Glutamatergic neuron (in vitro differentiated cells): ENCODE measurements around the gene TMOD2. TPM values are rescaled to one million over a fixed set of nuclear protein-coding genes. Genes with fewer than 3 reads are reported as not detected.

Experiments
- DNase-seq: peaks from one replicate; pipeline ENCODE4 v3.0.0; 2022
- H3K27ac Mint-ChIP-seq: one replicate; pipeline ENCODE4 v1.8.0; 2020; ENCODE audit warnings: mild to moderate bottlenecking, mixed read lengths, inconsistent platforms; ENCODE audit not compliant: unreplicated experiment
- H3K27me3 Mint-ChIP-seq: one replicate; pipeline ENCODE4 v1.8.0; 2020; ENCODE audit warnings: mild to moderate bottlenecking, moderate library complexity, mixed read lengths, inconsistent platforms; ENCODE audit not compliant: unreplicated experiment
- H3K36me3 Mint-ChIP-seq: one replicate; pipeline ENCODE4 v1.8.0; 2020; ENCODE audit warnings: mild to moderate bottlenecking, mixed read lengths, inconsistent platforms; ENCODE audit not compliant: unreplicated experiment
- H3K4me1 Mint-ChIP-seq: one replicate; pipeline ENCODE4 v1.8.0; 2020; ENCODE audit warnings: mild to moderate bottlenecking, low read depth, mixed read lengths, inconsistent platforms; ENCODE audit not compliant: unreplicated experiment
- H3K4me3 Mint-ChIP-seq: one replicate; pipeline ENCODE4 v1.8.0; 2020; ENCODE audit warnings: mild to moderate bottlenecking, mixed read lengths, inconsistent platforms; ENCODE audit not compliant: unreplicated experiment
- H3K9me3 Mint-ChIP-seq: one replicate; pipeline ENCODE4 v1.8.0; 2020; ENCODE audit warnings: mild to moderate bottlenecking, moderate library complexity, mixed read lengths, inconsistent platforms; ENCODE audit not compliant: unreplicated experiment
- long read RNA-seq: library from polyadenylated mRNA; unstranded; transcript quantifications from one replicate; pipeline ENCODE4 v2.0.0, GENCODE V29; 2020; ENCODE audit not compliant: unreplicated experiment
- total RNA-seq: library from RNA; stranded (reverse); fragmentation: NEBNext Ultra II Directional; extraction: Animal tissue kit (Norgen Biotek cat#: 25700); gene quantifications from one replicate; pipeline ENCODE4 v1.2.1, GENCODE V29; 2021; ENCODE audit not compliant: unreplicated experiment
- TF ChIP-seq, protein P1 (sequence below): fragments of 200-600 bp; sonication (generic); IDR thresholded peaks from one replicate; pipeline ENCODE4 v1.5.0; 2021; ENCODE audit not compliant: partially characterized antibody, unreplicated experiment

TMOD2 gene
- 75.0 TPM for total RNA-seq
- long read RNA-seq, full-length matches to known transcripts = 3 of 13 reads
- long read RNA-seq, partial matches to known transcripts = 8 of 13 reads
- long read RNA-seq, other reads (novel, unspliced or antisense) = 2 of 13 reads

DNA sequence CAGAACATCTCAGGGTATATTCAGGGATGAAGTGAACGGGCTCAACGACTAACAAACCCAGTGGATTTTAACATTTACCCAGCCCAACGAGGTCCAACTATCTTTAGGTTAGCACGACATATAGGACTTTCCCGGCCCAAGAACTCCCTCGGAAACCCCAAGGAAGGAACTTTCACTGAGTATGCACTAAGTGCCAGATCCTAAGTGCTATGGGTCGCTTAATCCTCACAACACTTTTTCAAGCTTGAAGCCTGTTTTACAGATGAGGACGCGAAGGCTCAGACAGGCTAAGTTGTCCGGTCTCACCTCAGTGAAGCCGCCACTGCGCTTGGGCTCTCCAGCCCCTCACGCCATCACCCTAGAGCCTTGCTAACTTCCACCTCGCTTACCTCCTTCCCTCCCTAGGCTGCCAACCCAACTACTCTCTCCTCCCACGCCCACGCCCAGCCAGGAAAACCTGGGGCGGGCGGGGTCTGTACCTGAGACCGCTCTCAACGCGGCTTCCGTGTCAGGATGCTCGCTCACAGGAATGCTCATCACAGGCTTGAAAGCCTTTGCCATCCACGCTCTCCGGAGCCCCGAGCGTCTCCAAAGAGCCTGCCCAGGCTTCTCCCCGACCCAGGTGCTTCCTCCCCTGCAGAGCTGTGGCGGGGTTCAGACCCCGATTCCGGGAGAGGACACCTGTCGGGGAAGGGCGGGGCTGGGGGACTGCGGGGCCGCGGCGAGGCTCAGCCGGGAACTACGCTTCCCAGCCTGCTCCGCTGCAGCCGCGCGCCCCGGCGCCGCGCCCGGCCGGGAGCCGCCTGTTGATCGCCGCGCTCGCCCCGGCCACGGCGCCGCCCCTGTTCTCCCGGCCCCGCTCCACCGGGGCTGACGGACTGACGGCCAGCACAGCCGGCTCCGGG lies at the start of gene TMOD2:
TMOD2 (plus strand) TSS at position 806 of the 905 bp plus-strand sequence. CDS start 14,845 bp downstream, outside the sequence.
- H3K4me1 Mint-ChIP-seq = peaks cover 3% of the 10 kb centered on the region
- DNase-seq = peak; percentile 67
- H3K27ac Mint-ChIP-seq = peak within 1 kb of the TSS; percentile 79
- H3K27me3 Mint-ChIP-seq = peaks cover 15% of the 10 kb centered on the region
- TF ChIP-seq, protein P1, sequence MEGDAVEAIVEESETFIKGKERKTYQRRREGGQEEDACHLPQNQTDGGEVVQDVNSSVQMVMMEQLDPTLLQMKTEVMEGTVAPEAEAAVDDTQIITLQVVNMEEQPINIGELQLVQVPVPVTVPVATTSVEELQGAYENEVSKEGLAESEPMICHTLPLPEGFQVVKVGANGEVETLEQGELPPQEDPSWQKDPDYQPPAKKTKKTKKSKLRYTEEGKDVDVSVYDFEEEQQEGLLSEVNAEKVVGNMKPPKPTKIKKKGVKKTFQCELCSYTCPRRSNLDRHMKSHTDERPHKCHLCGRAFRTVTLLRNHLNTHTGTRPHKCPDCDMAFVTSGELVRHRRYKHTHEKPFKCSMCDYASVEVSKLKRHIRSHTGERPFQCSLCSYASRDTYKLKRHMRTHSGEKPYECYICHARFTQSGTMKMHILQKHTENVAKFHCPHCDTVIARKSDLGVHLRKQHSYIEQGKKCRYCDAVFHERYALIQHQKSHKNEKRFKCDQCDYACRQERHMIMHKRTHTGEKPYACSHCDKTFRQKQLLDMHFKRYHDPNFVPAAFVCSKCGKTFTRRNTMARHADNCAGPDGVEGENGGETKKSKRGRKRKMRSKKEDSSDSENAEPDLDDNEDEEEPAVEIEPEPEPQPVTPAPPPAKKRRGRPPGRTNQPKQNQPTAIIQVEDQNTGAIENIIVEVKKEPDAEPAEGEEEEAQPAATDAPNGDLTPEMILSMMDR = no peak
- H3K4me3 Mint-ChIP-seq = peak within 1 kb of the TSS; percentile 97
- peaks cover 5% of the 10 kb centered on the region for H3K9me3 Mint-ChIP-seq
- H3K36me3 Mint-ChIP-seq = no peaks in the 10 kb centered on the region

DNA sequence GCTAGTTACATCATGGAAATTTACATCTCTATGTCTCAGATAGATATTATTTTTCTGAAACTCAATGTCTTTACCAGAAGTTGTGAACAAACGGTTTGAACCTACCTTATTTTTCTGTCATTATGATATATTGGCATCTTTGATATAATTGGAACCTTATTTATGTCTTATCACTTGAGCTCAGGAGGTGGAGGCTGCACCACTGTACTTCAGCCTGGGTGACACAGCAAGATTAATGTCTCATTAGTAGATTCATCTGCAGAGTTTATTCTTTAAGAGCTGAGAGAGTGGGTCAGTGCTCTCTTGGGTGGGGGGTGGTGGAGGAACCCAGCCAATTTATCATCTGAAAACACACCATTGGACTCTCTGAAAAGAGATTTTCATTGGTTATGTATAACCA lies 48.7 kb upstream of the TMOD2 start:
- no peaks in the 10 kb centered on the region for H3K4me1 Mint-ChIP-seq
- no peak overlapping the region for H3K27ac Mint-ChIP-seq
- peaks cover 2% of the 10 kb centered on the region for H3K27me3 Mint-ChIP-seq
- H3K9me3 Mint-ChIP-seq = no peaks in the 10 kb centered on the region
- no peak for DNase-seq
- no peaks in the 10 kb centered on the region for H3K36me3 Mint-ChIP-seq
- TF ChIP-seq, protein P1 = no peak
- H3K4me3 Mint-ChIP-seq = no peak overlapping the region

DNA sequence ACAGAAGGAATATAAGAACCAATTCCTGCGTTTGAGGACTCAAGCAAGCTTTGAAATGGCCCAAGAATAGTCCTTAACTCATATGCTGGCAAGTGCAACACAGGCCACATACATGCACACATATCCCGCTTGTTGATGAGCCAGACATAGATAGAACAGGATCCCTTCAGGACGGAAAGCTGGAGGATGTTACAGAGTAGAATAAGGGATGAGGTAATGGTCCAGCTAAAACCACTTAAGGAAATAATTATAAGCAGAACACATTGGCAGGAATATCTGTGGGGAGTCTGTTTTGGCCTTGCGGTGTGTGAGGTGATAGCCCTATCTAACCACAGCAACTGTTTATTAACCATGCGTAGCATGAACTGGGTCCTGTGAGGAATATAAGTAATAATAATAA lies 45.1 kb upstream of the TMOD2 start:
- Mint-ChIP-seq H3K9me3 (no peaks in the 10 kb centered on the region), H3K27ac (no peak overlapping the region), H3K36me3 (no peaks in the 10 kb centered on the region), H3K4me1 (peaks cover 1% of the 10 kb centered on the region), H3K27me3 (no peaks in the 10 kb centered on the region), H3K4me3 (no peak overlapping the region)
- TF ChIP-seq, protein P1 = no peak
- no peak for DNase-seq

DNA sequence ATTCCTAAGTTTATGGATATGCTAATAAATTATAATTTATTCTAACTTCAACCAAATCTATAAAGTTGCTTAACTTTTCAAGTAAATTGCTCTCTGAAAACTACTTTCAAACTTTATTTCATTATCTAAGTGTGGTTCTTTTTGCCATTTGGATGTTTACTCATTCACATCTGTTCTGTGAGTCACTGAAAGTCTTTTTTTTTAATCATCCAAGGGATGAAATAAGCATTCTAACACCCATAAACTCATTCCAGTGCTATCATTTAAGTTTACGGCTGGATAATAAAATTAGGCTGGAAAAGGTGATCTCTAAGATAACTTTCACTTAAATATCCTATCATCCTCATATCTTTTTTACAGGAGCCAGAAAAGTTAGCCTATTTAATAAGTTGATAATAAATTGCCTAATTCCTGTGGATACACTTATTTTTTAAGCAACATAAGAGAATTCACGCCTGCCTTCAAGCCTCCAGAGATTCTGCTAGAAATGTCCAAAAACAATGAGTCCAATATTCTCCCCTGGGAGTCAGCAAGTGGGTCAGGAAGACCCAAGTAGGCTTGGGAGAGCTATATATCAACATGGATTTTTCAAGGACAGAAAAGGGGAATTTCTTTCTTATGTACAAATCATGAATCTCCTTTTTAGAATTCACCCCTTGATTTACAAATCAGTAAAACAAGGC lies 44.3 kb upstream of the TMOD2 start:
- H3K27me3 Mint-ChIP-seq = no peaks in the 10 kb centered on the region
- H3K36me3 Mint-ChIP-seq = no peaks in the 10 kb centered on the region
- H3K9me3 Mint-ChIP-seq = no peaks in the 10 kb centered on the region
- no peak overlapping the region for H3K4me3 Mint-ChIP-seq
- H3K27ac Mint-ChIP-seq = peak overlapping the region; percentile 18
- no peak for DNase-seq
- TF ChIP-seq, protein P1 = no peak
- H3K4me1 Mint-ChIP-seq = peaks cover 1% of the 10 kb centered on the region
